GM18508 (cell line): ENCODE results near the gene KRT79.

ENCODE experiments used
- ATAC-seq: cut with Tn5 transposase; IDR thresholded peaks from one replicate; pipeline ENCODE4 v1.9.1; 2021; ENCODE audit warnings: moderate number of reproducible peaks; ENCODE audit not compliant: insufficient read depth, unreplicated experiment

KRT79 gene

DNA sequence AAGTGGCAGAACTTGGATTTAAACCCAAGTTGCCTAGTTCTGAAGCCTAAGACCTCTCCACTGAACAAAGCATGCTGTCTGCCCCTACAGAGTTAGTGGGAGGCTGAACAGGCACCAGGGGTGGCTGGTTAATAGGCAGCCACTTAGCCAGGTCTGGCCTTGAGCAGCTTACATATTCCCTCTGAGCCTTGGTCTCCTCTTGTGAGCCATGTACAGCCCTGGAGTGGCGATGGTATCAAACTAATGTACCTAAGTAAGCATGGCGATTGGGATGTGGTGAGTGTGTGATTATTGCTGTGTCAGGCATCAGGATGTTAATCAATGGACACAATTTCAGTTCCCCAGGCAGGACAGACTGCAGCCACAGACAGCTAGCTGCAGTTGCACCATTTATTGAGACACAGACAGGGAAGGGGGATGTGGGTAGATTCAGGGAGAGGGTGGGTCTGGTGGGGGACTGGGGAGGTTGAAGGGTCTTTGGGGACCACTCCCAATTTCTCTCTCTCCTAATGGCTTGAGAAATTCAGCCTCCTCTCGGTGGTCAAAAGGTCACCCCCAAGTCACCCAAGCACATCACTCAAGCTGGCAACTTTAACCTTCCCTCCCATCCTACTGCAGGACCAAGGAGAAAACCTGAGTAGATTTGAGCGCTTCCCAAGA is 12.9 kb downstream of the KRT79 start:
- no peak for ATAC-seq

DNA sequence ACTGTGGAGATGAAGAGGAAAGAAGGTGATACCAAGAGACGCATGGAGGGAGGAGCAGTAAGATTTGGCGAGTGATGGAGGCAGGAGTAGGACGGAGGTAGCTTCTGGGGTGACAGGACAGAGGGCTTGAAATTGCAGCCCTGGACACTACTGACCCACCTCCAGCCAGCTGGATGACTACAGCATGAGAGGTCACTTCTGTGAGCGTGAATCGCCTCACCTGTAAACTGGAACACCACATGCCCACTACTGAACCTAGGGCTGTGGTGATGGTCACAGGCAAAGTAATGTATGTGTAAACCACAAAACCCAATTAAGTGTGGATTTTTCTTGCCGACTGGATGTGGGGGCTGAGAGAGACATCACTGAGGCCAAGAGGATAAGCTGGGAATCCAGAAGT is 13.6 kb downstream of the KRT79 start:
- ATAC-seq, result no peak

DNA sequence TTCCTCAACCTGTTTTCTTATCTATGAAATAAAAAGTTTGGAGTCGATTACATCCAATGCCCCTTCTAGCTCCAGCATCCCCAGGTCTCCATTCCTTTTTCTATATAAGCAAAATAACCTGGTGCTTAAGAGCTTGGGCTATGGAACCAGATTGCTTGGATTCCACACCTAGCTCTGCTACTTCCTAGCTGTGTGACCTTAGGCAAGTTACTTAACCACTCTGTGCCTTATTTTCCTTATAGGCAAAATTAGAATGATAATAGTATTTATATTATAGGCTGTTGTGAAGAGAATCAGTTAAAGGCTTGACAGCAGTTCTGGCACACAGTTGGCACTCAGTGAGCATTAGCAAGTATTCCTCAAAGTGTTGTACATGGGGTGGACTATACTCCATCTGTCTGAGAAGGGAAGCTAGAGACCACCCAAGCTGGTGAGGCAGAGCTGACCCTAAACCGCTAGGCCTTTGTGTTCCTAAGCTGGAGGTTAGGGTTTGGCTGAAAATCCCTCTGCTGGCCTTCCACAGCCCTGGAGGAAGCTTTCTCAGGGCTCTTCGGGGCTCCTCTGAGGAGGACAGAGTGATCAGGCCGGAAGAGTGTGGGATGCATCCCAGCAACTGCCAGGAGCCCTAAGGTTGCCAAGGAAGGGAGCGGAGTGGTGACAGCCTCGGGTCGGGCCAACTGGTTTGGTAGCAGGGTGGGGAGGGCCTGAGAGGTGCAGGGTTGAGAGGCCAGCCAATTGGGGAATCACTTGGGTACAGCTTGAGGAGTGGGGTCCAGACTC is 14.2 kb downstream of the KRT79 start:
- no peak for ATAC-seq

DNA sequence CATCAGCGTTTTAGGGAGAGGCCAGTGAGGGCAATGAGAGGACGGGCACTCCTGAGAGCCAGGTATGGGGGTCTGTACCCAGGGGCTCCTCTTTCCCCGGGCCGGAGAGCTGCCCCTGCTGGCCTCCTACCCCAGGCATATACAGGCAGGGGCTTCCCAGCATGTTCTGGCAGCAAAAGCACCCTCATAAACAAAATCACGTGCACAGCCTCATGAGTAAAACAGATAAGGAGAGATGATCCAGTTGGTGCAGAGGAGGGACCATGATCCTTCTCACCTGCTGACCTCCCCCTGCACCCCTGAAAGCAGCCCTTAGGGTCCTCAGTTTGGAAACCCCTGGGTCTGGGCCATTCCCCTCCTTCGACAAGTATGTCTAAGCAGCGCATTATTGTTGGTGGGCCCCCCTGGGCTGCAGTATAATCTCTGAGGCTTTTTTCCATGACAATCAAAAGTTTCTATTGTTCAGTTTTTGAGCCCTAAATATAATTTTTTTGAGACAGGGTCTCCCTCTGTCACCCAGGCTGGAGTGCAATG is 15.2 kb downstream of the KRT79 start:
- ATAC-seq, result no peak

DNA sequence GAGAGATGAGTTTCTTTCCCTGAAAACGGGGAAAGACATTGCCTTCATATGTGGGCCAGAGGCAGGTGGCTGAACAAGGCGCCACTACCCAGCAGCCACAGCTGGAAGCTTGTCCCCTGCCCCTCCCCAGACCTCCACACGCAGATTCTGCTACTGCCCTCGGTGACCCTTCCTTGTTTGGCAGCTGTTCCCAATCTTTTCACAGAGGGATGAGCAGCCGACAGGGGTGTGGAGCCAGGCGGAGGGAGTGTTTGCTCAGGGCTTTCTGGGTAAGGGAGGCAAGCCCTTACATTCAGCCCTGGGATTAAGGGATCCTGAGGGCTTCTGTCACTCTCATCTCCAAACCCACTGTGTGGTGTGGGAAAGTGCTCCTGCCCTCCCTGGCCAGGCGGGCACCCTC is 15.7 kb downstream of the KRT79 start:
- ATAC-seq, result no peak

DNA sequence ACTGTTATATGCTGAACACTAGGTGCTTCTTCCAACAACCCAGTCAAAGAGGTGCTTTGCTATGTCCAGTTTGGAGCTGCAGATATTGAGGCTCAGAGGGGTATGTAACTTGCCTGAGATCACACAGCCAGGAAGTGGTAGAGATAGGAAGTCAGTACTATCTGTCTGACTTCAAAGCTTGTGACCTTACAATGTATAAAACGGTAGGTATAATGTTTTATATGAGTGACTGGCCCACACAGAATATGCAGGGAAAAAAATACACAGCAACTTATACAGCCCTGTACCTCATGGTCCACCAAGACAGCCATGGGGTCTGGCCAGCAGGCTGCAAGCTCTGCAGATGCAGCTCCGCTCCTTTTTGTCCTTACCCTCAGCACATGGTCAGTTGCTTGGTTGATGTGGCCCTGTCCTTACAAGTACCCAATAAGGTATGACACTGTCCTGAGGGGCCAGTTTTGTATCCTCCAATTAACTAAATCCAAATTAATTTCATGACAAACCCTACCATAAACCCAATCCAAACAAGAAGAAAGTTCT is 16.3 kb downstream of the KRT79 start:
- no peak for ATAC-seq

DNA sequence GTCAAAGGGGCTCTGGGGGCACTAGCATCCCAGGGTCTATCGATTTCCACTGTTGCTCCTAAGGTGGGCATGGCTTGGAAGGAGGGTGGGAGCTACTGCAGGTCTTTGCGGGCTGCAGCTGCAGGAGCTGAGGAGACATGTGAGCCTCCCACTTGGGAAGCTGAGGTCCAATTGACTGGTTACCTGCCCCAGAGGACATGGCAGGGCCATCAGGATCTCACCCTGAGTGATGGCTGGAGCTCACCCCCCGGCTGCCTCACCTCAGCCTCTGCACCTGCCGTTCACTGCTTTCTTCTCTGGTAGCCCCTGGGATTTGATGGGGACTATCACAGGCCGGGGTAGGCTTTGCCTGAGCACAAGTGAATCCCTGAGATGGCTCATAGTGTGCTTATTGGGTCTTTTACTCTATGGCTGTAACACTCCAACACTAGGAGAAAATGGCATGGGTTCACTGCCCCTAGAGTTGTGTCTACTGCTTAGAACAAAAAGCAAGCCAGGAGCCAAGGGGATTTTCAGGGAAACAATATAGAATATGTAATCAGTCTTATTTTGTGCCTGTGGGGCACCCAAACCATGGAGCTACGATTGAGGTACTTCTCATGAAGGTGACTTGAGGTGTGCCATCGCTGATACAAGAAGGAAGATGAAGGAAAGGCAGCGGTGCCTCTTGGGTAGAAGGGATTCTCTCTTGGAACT is 17.0 kb downstream of the KRT79 start:
- ATAC-seq, result no peak

DNA sequence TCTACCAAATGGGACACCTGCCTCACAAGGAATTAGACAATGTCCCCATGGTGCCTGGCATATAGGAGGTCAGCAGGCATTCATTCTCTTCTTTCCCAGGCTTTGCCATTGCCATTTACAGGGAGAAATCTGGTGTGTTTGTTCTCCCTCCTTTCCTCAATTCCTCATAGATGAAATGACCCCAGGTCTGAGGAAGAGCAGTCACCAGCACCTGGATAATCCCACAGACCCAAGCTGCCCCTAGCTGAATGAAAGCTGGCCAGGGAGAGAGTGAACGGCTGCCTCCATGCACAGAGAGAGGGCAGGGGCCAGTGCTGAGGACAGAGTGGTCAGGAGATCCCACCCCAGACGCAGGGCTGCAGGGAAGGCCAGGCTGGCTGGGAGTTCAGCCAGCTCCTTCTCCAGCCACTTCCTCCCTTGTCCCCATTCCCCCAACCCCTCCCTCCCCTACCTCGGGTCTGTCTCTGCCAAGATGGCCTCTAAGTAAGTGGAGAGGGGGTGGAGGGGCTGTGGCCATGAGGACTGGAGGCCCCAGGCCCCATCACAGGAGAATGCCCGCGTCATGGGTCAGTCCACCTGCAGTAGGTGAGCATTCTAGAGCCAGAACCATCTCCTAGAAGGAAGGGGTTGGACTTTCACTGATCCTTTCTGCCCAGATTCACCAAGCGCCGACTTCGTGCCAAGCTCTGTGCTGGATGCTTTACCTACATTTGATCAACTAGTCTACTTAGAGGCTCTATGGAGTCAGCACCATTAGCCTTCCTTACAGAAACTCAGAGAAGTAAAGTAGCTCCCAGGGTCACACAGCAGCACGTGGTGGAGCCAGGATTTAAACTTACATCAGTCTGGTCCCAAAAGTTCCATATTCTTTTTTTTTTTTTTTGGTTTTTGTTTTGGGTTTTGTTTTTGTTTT is 18.2 kb downstream of the KRT79 start:
- no peak for ATAC-seq

DNA sequence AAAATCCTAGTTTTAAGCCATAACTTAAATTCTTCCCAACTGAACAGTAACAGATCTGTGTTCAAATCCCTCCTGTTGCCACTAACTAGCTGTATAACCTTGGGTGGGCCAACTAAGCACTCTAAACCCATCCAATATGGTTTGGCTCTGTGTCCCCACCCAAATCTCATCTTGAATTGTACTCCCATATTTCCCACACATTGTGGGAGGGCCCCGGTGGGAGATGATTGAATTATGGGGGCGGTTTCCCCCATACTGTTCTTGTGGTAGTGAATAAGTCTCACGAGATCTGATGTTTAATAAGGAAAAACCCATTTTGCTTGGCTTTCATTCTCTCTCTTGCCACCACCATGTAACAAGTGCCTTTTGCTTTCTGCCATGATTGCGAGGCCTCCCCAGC is 18.9 kb downstream of the KRT79 start:
- no peak for ATAC-seq

DNA sequence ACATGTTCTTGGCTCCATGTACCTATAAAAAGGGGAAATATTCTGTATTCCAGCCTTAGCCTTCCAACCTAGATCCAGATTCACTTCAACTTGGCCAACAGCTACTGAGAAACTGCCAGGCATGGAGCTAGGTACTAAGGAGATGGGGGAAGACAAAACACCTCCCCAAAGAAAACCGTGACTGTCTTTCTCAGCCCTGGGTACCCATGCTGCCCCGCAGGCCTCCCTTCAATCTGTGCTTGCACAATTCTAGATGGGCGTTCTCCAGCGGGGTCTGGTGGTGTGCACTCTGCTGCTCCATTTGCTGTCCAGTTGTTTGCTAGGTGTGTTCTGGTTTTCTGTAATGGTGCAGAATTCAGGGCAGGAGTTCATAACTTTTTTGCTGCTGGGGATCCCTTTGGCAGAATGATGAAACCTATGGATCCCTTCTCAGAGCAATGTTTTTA is 19.4 kb downstream of the KRT79 start:
- no peak for ATAC-seq

DNA sequence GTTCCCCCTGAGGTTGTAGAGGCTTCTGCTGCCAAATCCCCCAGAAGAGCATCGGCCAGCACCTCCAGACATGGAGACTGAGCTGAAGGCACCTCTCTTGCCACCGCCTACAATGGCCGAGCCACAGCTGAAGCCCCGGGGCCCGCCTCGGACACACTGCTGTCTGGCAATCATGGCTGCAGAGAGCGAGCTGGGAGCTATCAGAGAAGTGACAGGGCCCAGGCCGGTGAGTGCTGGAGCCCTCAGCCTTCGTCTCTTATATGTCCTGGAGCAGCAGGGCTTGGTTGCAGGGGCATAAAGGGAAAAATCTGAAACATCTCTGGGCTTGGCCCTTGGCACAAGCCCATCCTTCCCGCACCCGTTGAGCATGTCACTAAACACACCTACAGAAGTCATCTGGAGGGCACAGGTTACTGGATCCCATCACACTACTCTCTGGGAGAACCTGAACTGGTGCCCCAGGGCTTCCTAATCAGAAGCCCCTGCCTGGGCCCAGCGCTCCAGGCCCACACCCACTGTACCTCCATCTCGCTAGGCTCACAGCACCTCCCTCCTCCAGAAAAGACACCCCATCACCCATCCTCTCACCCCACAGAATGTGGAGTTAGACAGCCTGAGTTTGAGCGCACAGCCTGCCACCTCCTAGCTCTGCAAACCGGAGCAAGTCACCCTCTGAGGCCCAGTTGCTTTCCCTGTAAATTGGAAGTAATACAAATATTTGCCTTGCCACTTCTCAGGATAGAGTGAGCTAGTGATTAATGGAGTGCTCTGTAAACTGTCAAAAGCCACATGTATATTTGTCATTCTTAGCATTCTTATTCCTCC is 20.0 kb downstream of the KRT79 start, which contains the start of gene KRT4:
TSS of gene KRT4 (minus strand) at position 232 of the 825 bp plus-strand sequence. CDS start at position 174, 58 bp downstream.
- no peak for ATAC-seq

DNA sequence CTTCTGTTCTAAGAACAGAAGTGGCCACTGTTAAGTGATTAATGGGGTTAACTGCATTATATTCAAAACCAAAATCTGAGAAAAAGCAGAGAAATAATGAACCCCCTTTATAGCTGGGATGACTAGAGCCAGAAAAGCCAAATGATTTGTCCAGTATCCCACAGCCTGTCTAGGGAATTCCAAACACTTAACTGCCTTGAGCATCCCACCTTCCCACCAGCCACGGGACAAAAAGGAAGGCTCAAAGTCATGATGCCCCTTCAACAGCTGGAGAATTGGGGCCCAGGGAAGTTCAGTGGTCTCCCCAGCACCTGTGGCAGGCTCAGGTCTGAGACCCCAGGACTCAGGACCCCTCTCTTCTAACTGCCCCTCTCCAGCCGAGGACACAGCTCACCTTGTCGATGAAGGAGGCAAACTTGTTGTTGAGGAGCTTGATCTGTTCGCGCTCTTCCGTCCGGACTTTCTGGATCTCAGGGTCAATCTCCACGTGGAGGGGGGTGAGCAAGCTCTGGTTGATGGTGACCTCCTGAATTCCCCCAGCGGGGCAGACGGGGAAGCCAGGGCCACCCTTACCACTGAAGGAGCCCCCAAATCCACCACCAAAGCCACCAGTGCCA is 20.8 kb downstream of the KRT79 start:
- ATAC-seq, result no peak

DNA sequence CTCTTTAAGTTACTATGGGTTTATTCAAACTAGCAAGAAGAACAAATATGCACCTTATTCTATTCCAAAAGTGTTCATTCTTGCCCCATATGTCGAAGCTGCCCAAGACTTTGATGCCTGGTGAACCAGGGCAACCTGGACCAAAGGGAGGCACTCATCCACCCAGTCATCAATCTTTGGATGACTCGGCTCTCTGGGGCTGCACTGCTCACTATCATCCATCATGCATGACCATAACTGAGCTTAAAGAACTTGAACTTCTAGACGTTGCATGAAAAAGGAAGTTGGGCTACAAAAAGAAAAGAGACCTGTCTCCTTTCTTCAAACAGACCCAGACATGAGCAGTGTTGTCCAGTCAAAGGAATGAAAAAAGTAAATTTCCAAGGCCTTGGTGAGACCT is 21.4 kb downstream of the KRT79 start:
- no peak for ATAC-seq

DNA sequence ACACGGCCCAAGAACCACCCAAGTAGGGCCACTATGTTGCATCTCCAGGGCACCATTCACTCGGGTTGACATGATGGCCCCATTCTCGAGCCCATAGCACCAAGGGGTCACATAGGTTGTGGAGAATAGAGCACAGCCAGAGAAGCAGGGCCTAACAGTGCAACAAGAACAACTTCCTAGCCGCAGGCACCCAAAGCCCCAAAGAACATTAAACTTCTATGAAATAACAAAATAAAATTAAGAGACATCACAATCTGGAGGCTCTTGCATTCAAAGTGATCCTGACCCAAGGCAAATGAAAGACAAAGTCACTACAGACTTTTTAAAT is 22.1 kb downstream of the KRT79 start:
- no peak for ATAC-seq

DNA sequence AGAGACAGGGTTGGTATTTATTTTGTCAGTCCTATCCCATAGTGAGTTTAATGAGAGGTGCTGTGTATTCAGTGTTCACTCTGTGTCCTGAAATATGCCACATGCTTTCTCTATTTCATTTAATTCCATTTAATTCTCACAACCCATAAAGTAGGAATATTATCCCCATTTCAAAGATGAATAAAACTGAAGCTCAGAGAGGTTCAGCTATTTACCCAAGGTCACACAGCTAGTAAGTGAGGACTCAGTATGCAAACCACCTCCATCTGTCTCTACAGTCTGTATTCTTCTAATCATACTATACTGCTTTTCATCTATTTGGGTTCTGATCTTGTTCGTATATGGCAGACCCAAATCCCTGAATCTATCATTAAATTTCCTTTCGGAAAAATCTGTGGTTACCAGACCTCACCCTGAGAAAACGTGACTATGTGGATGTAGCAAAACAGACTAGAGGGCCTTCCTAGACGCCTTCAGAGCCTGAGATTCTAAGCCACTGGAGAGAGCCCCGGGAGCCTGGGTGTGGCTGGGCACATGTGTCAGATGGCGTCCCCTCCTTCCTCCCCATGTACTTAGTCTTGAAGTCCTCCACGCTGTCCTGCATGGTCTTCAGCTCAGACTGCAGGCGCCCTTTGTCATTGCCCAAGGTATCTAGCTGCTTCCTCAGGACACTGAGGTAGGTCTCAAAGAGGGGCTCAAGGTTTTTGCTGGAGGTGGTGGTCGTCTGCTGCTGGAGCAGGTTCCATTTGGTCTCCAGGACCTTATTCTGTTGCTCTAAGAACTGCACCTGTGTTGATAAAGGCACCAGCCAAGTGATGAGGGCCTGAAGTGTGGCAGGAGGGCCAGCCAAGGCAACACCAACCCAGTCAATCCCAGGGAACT is 22.7 kb downstream of the KRT79 start:
- ATAC-seq, result no peak

DNA sequence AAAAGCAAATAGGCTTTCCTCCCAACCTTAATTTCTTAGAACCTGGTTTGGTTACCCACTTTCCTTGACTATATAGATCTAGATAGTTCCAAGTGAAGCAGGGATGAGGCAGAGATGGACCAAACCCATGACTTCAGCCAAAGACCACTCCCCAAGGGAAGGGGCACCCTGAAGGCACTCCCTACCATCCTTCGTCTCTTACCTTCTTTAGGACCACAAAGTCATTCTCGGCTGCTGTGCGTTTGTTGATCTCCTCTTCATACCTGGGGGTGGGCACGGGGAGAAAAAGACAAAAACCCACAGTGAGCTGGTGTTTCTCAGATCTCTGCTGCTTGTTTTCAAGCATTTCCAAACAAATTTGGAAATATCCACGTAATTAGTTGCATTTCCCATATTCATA is 23.6 kb downstream of the KRT79 start:
- no peak for ATAC-seq

DNA sequence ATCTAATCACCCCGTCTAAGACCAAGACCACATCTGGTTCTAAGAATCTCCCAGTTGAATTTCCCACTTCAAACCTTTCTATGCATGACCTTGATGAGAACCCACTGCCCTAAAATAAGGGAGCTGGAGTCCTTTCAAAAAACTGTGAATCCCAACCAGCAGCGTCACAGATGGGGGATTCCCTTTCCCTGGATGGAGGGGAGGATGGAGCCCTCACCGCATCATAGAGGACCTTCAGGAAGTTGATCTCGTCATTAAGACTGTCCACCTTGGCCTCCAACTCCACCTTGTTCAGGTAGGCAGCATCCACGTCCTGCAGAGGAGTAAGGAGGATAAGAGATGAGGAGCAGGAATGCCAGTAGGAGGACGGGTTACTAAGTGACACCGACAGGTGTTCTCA is 24.9 kb downstream of the KRT79 start:
- ATAC-seq, result no peak
